ENCODE data around the gene LRRC37B.
"Not testable (repeated sequence)": the region's sequence is repeated elsewhere in the genome, so short reads cannot be mapped to it uniquely, and the experiment has no call there.

LRRC37B gene

GRCh38 chr17:32006957-32007462, at the start of gene LRRC37B:
Gene LRRC37B, plus strand, starts transcription at chr17:32007383. Its CDS starts 14,010 bp downstream, at chr17:32021393.
- DNase-seq: peak; percentile 92

- not testable (repeated sequence) for DNase-seq
Observed at GRCh38 chr17:31964131-31964530, 43.1 kb upstream of the LRRC37B start.

GRCh38 chr17:31967648-31968047, 39.5 kb upstream of the LRRC37B start:
- no peak for DNase-seq

GRCh38 chr17:31970416-31970815, 36.8 kb upstream of the LRRC37B start:
- not testable (repeated sequence) for DNase-seq

GRCh38 chr17:31974269-31975071, 32.7 kb upstream of the LRRC37B start:
- DNase-seq: not testable (repeated sequence)

- DNase-seq: not testable (repeated sequence)
Observed at GRCh38 chr17:31975391-31975790, 31.8 kb upstream of the LRRC37B start.

GRCh38 chr17:31991821-31992220, 15.4 kb upstream of the LRRC37B start:
- DNase-seq: not testable (repeated sequence)

GRCh38 chr17:31997005-31997404, 10.2 kb upstream of the LRRC37B start:
- no peak for DNase-seq

GRCh38 chr17:32007463-32008298, 498 bp downstream of the LRRC37B start:
- peak; percentile 56 for DNase-seq

- no peak for DNase-seq
Observed at GRCh38 chr17:32009262-32009542, 2.0 kb downstream of the LRRC37B start.

- no peak for DNase-seq
Observed at GRCh38 chr17:32010114-32010513, 2.9 kb downstream of the LRRC37B start.

GRCh38 chr17:32015245-32016013, 8.2 kb downstream of the LRRC37B start:
- DNase-seq: no peak

GRCh38 chr17:32016231-32016630, 9.0 kb downstream of the LRRC37B start:
- no peak for DNase-seq

- DNase-seq: no peak
Observed at GRCh38 chr17:32019228-32019627, 12.0 kb downstream of the LRRC37B start.

- no peak for DNase-seq
Observed at GRCh38 chr17:32020943-32021614, 13.9 kb downstream of the LRRC37B start.

GRCh38 chr17:32021615-32021955, 14.4 kb downstream of the LRRC37B start:
- no peak for DNase-seq

GRCh38 chr17:32022554-32022953, 15.4 kb downstream of the LRRC37B start:
- not testable (repeated sequence) for DNase-seq

- DNase-seq: not testable (repeated sequence)
Observed at GRCh38 chr17:32027271-32027670, 20.1 kb downstream of the LRRC37B start.

GRCh38 chr17:32033223-32033622, 26.0 kb downstream of the LRRC37B start:
- DNase-seq: no peak

- DNase-seq: not testable (repeated sequence)
Observed at GRCh38 chr17:32033812-32034211, 26.6 kb downstream of the LRRC37B start.

- DNase-seq: not testable (repeated sequence)
Observed at GRCh38 chr17:32040246-32040645, 33.1 kb downstream of the LRRC37B start.

- DNase-seq: not testable (repeated sequence)
Observed at GRCh38 chr17:32041306-32041875, 34.2 kb downstream of the LRRC37B start.

Measured in stimulated activated CD4-positive, alpha-beta T cell treated with anti-CD3 and anti-CD28 coated beads, Interleukin-15, amount 100 ng/mL, for 24 hours (primary cell).